Endothelial cell of umbilical vein (primary cell): Measurements from ENCODE around the gene EFNA5. TPM values are rescaled to one million over a fixed set of nuclear protein-coding genes. Genes with fewer than 3 reads are reported as not detected.
A peak's percentile ranks its signal among the peaks of the same experiment; 100 is the strongest.

Experiments
- BruUV-seq: library from RNA; stranded (reverse); fragments of 400-500 nt; replicated peaks from 2 replicates; lab custom pipeline; 2021; lab: Mats Ljungman, UMichigan
- CTCF ChIA-PET: fragments of 300-600, 350-600 bp; sonication (Branson Sonifier 250); formaldehyde crosslinking; loops from one replicate; lab custom pipeline; 2021; ENCODE audit warnings: antibody characterized with exemption, inconsistent platforms; lab: Charles Lee
- POLR2A ChIA-PET: fragments of 300-600, 350-600 bp; sonication (Branson Sonifier 250); formaldehyde crosslinking; loops from one replicate; lab custom pipeline; 2021; ENCODE audit warnings: antibody characterized with exemption, inconsistent platforms; lab: Charles Lee
- DNase-seq: peaks from one replicate; pipeline ENCODE4 v3.0.0-alpha.2; 2011; ENCODE audit warnings: low read depth, low spot score
- FAIRE-seq: peaks from 2 replicates; lab custom pipeline; 2011; peaks lifted over from hg19 to GRCh38; lab: Jason Lieb, UNC
- H2AFZ ChIP-seq: 2 replicates; pipeline ENCODE4 v1.6.0; 2012; ENCODE audit warnings: low read depth, low read length, control low read depth, inconsistent platforms
- H3K27ac ChIP-seq: 2 replicates; pipeline ENCODE4 v1.5.1; 2011; ENCODE audit warnings: low read depth, mild to moderate bottlenecking, control low read depth, low read length, moderate library complexity; ENCODE audit not compliant: insufficient read depth
- H3K27me3 ChIP-seq, 2 experiments: 2 replicates each; pipeline versions ENCODE4 v1.6.0 to v1.6.1; 2011; ENCODE audit warnings: low read length in 2 of 2, mixed read lengths in 1 of 2; ENCODE audit not compliant: control insufficient read depth in 2 of 2, insufficient read depth in 2 of 2
- H3K36me3 ChIP-seq, 2 experiments: 2 replicates in 1 of 2; 3 replicates in 1 of 2; pipeline ENCODE4 v1.5.1; 2011; ENCODE audit warnings: low read length in 2 of 2, mild to moderate bottlenecking in 1 of 2, moderate library complexity in 1 of 2; ENCODE audit not compliant: control insufficient read depth in 2 of 2, insufficient read depth in 2 of 2; ENCODE audit errors: extremely low read depth in 1 of 2
- H3K4me1 ChIP-seq: 3 replicates; pipeline ENCODE4 v1.5.1; 2011; ENCODE audit warnings: mild to moderate bottlenecking, low read length; ENCODE audit not compliant: control insufficient read depth, insufficient read depth; ENCODE audit errors: extremely low read depth
- H3K4me2 ChIP-seq: 2 replicates; pipeline ENCODE4 v1.6.1; 2011; ENCODE audit warnings: low read length, control low read depth, mixed read lengths; ENCODE audit not compliant: insufficient read depth
- H3K4me3 ChIP-seq, 3 experiments: fragments of 200-600 bp in 1 of 3; sonication (generic), shearing (Covaris generic) in 1 of 3; replicated peaks in 1 of 3; 2 replicates each; pipeline ENCODE4 v1.5.1; 2011 to 2016; ENCODE audit warnings: control low read depth in 3 of 3, low read length in 3 of 3, mild to moderate bottlenecking in 2 of 3, inconsistent platforms in 1 of 3, low read depth in 1 of 3, moderate library complexity in 1 of 3; ENCODE audit not compliant: insufficient read depth in 1 of 3
- H3K79me2 ChIP-seq: 2 replicates; pipeline ENCODE4 v1.6.0; 2012; ENCODE audit warnings: low read length, inconsistent platforms; ENCODE audit not compliant: control insufficient read depth, insufficient read depth
- H3K9ac ChIP-seq: replicated peaks from 2 replicates; pipeline ENCODE3; 2011; ENCODE audit warnings: low read length, control low read depth; ENCODE audit not compliant: insufficient read depth; ENCODE audit errors: extremely low read depth
- H3K9me1 ChIP-seq: replicated peaks from 3 replicates; pipeline ENCODE4 v1.6.0; 2011; ENCODE audit warnings: mild to moderate bottlenecking, low read length; ENCODE audit not compliant: control insufficient read depth, insufficient read depth; ENCODE audit errors: extremely low read depth
- H3K9me3 ChIP-seq: replicated peaks from 2 replicates; pipeline ENCODE4 v1.5.1; 2012; ENCODE audit warnings: low read length, inconsistent platforms; ENCODE audit not compliant: control insufficient read depth, insufficient read depth
- H4K20me1 ChIP-seq: replicated peaks from 2 replicates; pipeline ENCODE3; 2011; ENCODE audit warnings: mild to moderate bottlenecking, low read length; ENCODE audit not compliant: control insufficient read depth, insufficient read depth; ENCODE audit errors: extremely low read depth
- FOS ChIP-seq: IDR thresholded peaks from 2 replicates; pipeline ENCODE4 v1.6.1; 2011; ENCODE audit warnings: mild to moderate bottlenecking, low read length, moderate library complexity, borderline replicate concordance; ENCODE audit not compliant: insufficient read depth
- GATA2 ChIP-seq: IDR thresholded peaks from 2 replicates; pipeline ENCODE4 v1.7.0; 2011; ENCODE audit warnings: low read depth, mild to moderate bottlenecking, moderate library complexity, mixed read lengths, low read length; ENCODE audit not compliant: insufficient read length, insufficient read depth
- JUN ChIP-seq: IDR thresholded peaks from 2 replicates; pipeline ENCODE4 v1.6.1; 2011; ENCODE audit warnings: borderline replicate concordance, low read depth; ENCODE audit not compliant: insufficient read length, insufficient read depth
- MYC ChIP-seq: IDR thresholded peaks from one replicate; pipeline ENCODE4 v1.6.1; 2011; ENCODE audit warnings: mild to moderate bottlenecking, low read depth, low read length
- POLR2A ChIP-seq: IDR thresholded peaks from 2 replicates; pipeline ENCODE4 v1.6.1; 2012; ENCODE audit warnings: low read depth, mild to moderate bottlenecking, control low read depth, low read length
- POLR2AphosphoS5 ChIP-seq: IDR thresholded peaks from 2 replicates; pipeline ENCODE4 v1.6.1; 2012; ENCODE audit warnings: low read depth, mild to moderate bottlenecking, control low read depth, low read length, moderate library complexity; ENCODE audit not compliant: insufficient read depth
- dilution Hi-C: fragments of 300-500 bp; cut with MboI; formaldehyde crosslinking; loops from one replicate; pipeline ENCODE4 v1.15.0; 2019; ENCODE audit warnings: low sequenced_read_pairs; ENCODE audit not compliant: extremely low pct_ligation_motif_present
- intact Hi-C: fragments of 100-400 bp; cut with micrococcal nuclease; formaldehyde crosslinking; loops from one replicate; pipeline ENCODE4 v1.10.0; 2022
- polyA plus RNA-seq, 4 experiments: library from polyadenylated mRNA; depleted of rRNA in 3 of 4; stranded (reverse) in 3 of 4; unstranded in 1 of 4; fragments of >200 nt; gene quantifications; 2 replicates each; pipeline versions ENCODE4 v1.2.1 to v1.2.3, GENCODE V29; 2011 to 2012; ENCODE audit warnings: missing spikeins in 1 of 4
- total RNA-seq: library from RNA; stranded (reverse); gene quantifications from 2 replicates; pipeline ENCODE4 v1.2.3, GENCODE V29; 2021
- TF ChIP-seq, protein P1 (sequence below), 2 donors: IDR thresholded peaks; 1 replicate in 1 of 2; 2 replicates in 1 of 2; pipeline ENCODE4 v1.5.1; 2011; ENCODE audit warnings: low read length in 2 of 2, mild to moderate bottlenecking in 2 of 2, moderate library complexity in 2 of 2, control low read depth in 1 of 2, inconsistent platforms in 1 of 2, low read depth in 1 of 2; ENCODE audit not compliant: insufficient read depth in 1 of 2; ENCODE audit errors: extremely low read depth in 1 of 2
- TF ChIP-seq, protein P2 (sequence below): IDR thresholded peaks from 2 replicates; pipeline ENCODE4 v1.6.1; 2011; ENCODE audit not compliant: insufficient read depth, insufficient read length

EFNA5 gene
- total and polyA plus RNA-seq, 2 donors (not counting 3 experiments of a cell fraction or from before 2014, with no cell fraction given), result 13.6 to 22.1 TPM

DNA sequence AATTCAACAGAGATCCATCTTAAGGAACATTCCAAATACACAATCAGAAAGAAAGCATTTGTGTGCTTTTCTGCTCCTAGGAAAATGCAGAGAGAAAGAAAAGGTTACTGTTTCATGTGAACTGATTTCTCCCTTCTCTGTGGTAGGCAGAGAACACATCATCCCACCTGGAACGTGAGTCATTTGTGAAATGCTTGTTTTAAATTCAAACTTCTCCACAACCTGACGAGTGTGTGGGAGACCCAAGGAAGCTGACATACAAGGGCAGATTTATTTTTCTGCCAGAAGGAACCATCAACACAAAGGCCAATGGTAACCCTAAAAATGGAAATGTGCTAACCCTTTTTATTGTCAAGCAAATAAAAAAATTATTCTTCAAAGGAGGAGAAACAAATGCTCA is 156.4 kb downstream of the EFNA5 start:
- Histone ChIP-seq H3K27me3 (no peaks in the 10 kb centered on the region), H2AFZ (no peak overlapping the region), H3K4me1 (peaks cover 2% of the 10 kb centered on the region), H3K79me2 (no peaks in the 10 kb centered on the region), H3K9ac (no peak overlapping the region), H3K4me3 (no peak overlapping the region), H4K20me1 (no peaks in the 10 kb centered on the region), H3K27ac (no peak overlapping the region), H3K9me1 (no peaks in the 10 kb centered on the region), H3K9me3 (no peaks in the 10 kb centered on the region), H3K4me2 (no peak overlapping the region), H3K36me3 (no peaks in the 10 kb centered on the region)
- no TSS peak for BruUV-seq
- intact Hi-C loops, result no loop called here
- ChIA-PET CTCF (interaction anchor here (1.6 to 2.1 kb wide), 2 partner anchors 10 to 58 kb away, joined by 4 read pairs; no protein-coding TSS in a partner anchor), POLR2A (no interaction called here)
- no peak for DNase-seq
- no peak for TF ChIP-seq POLR2A
- no peak for TF ChIP-seq POLR2AphosphoS5
- FAIRE-seq, result no peak
- dilution Hi-C loops, result no loop called here

DNA sequence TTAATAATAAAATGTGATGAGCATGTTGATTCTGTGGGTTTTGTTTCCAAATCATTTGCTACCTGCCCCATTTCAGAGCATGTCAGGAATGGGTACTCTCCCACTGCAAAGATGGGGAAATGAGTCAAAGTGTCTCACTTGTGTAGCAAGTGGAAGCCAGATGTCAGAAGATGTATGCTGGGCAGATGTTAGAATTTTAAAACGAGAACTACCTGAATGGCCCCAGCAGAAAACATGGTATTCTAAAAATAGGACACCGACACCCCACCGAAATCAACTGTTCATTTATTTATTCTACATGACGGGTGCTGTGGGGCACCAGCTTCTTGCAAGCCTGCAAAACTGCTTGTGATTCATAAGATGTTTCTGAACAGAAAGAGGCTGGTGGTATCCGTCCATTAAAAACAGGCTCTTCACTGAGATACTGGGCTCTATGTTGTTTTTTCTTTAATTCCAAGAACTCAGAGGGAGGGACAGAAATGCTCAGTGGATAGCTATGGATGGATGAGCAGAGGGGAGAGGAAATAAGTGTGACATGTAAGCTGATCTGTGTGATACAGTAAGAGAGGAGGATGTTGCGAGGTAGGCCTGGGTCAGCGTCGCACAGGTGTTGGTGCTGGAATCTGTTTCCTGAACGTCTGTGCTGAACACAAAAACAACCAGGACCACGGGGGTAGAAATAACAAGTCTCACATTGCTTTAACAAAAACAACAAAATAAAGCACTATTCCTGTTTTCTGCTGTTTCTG is 157.2 kb downstream of the EFNA5 start:
- H3K9ac ChIP-seq, result no peak overlapping the region
- H2AFZ ChIP-seq, result no peak overlapping the region
- intact Hi-C loops, result no loop called here
- H3K79me2 ChIP-seq, result no peaks in the 10 kb centered on the region
- H3K4me3 ChIP-seq, result no peak overlapping the region
- H3K9me3 ChIP-seq, result no peaks in the 10 kb centered on the region
- no peak for TF ChIP-seq FOS
- TF ChIP-seq, protein P1, sequence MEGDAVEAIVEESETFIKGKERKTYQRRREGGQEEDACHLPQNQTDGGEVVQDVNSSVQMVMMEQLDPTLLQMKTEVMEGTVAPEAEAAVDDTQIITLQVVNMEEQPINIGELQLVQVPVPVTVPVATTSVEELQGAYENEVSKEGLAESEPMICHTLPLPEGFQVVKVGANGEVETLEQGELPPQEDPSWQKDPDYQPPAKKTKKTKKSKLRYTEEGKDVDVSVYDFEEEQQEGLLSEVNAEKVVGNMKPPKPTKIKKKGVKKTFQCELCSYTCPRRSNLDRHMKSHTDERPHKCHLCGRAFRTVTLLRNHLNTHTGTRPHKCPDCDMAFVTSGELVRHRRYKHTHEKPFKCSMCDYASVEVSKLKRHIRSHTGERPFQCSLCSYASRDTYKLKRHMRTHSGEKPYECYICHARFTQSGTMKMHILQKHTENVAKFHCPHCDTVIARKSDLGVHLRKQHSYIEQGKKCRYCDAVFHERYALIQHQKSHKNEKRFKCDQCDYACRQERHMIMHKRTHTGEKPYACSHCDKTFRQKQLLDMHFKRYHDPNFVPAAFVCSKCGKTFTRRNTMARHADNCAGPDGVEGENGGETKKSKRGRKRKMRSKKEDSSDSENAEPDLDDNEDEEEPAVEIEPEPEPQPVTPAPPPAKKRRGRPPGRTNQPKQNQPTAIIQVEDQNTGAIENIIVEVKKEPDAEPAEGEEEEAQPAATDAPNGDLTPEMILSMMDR (IDR thresholded peaks at IDR 0.05; ENCODE audit: extremely low read depth in 1 of 2, insufficient read depth in 1 of 2, low read depth in 1 of 2, low read length in 2 of 2), result no peak
- no peak for TF ChIP-seq POLR2AphosphoS5
- TF ChIP-seq JUN, result no peak
- no peak for TF ChIP-seq POLR2A
- no peak for TF ChIP-seq GATA2
- no peak for TF ChIP-seq MYC
- TF ChIP-seq, protein P2, sequence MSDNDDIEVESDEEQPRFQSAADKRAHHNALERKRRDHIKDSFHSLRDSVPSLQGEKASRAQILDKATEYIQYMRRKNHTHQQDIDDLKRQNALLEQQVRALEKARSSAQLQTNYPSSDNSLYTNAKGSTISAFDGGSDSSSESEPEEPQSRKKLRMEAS, result no peak
- no peaks in the 10 kb centered on the region for H3K9me1 ChIP-seq
- H4K20me1 ChIP-seq, result no peaks in the 10 kb centered on the region
- dilution Hi-C loops, result no loop called here
- no peaks in the 10 kb centered on the region for H3K36me3 ChIP-seq
- DNase-seq (peak; percentile 58), FAIRE-seq (peak; percentile 24)
- H3K4me2 ChIP-seq, result no peak overlapping the region
- no peaks in the 10 kb centered on the region for H3K27me3 ChIP-seq
- peaks cover 2% of the 10 kb centered on the region for H3K4me1 ChIP-seq
- no TSS peak for BruUV-seq
- no peak overlapping the region for H3K27ac ChIP-seq
- ChIA-PET POLR2A (no interaction called here), CTCF (interaction anchor here (0.8 to 2.1 kb wide), 4 partner anchors 9 to 59 kb away, joined by 3 to 7 read pairs (median 4); no protein-coding TSS in a partner anchor)
